RPMI8226 (cell line): ENCODE measurements around the gene SLC22A16.
"Not testable (repeated sequence)": the region's sequence is repeated elsewhere in the genome, so short reads cannot be mapped to it uniquely, and the experiment has no call there.

Experiments used
- DNase-seq: peaks from one replicate; pipeline ENCODE4 v3.0.0-alpha.2; 2015

The SLC22A16 gene, protein sequence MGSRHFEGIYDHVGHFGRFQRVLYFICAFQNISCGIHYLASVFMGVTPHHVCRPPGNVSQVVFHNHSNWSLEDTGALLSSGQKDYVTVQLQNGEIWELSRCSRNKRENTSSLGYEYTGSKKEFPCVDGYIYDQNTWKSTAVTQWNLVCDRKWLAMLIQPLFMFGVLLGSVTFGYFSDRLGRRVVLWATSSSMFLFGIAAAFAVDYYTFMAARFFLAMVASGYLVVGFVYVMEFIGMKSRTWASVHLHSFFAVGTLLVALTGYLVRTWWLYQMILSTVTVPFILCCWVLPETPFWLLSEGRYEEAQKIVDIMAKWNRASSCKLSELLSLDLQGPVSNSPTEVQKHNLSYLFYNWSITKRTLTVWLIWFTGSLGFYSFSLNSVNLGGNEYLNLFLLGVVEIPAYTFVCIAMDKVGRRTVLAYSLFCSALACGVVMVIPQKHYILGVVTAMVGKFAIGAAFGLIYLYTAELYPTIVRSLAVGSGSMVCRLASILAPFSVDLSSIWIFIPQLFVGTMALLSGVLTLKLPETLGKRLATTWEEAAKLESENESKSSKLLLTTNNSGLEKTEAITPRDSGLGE

DNA sequence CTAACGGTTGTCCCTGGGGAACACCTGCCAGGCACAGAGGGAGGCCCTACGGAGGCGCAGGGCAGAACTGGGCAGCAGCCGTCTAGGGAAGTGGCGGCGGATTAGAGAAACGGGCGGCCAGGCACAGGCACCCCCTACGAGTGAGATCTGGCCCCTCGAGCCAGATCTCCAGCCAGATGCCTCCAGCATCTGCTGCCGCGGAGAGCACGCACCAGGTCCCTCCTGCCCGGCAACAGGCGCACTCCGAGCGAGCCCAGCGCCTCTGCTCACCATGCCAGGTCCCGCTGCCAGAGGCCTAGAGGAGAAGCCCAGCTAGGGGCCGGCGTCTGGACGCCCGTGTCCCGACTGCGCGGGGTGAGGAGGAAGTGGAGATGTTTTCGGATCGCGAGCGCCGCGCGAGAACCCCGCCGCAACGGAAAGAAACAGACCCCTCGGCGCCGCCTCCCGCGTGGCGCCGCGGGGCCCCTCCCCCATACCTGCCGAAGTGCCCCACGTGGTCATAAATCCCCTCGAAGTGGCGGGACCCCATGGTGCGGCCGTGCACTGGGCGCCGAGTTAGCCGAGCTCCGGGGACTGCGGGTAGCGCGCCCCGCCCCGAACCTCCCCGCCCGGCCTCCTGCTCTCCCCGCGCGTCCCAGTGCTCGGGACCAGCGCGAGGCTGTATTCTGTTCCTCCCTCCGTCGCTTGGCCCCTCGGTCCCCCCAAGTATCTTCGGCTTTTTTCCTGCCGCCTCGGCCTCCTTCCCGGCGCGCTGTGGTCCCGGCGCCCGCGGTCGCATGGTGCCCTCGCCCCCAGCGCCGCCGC, at the start of gene SLC22A16:
Gene SLC22A16 (minus strand): TSS at position 568 of the 804 bp plus-strand sequence. CDS start 39 bp downstream, at position 529.
- no peak for DNase-seq

GRCh38 chr6:110525001-110525400, 48.6 kb upstream of the SLC22A16 start:
- DNase-seq: no peak

- no peak for DNase-seq
These were observed 47.9 kb upstream of the SLC22A16 start for GRCh38 chr6:110524305-110524704.

GRCh38 chr6:110523451-110524021, 47.1 kb upstream of the SLC22A16 start:
- no peak for DNase-seq

DNA sequence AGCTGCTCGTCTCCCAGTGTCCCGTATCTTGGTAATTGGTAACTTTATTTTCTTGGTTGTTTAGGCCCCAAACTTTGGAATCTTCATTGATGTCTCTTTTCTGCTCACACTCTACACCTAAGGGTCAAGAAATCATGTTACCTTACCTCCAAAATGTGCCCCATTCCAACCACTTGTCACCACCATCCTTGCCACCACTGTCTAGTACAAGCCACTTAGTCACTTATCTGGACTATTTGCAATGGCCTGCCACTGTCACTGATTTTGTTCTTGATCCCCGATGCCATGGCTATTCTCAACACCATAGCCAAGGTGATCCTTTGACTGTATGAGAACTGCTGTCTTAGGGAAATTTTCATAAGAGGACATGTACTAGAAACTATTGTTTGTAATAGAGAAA, 46.0 kb upstream of the SLC22A16 start:
- no peak for DNase-seq

DNA sequence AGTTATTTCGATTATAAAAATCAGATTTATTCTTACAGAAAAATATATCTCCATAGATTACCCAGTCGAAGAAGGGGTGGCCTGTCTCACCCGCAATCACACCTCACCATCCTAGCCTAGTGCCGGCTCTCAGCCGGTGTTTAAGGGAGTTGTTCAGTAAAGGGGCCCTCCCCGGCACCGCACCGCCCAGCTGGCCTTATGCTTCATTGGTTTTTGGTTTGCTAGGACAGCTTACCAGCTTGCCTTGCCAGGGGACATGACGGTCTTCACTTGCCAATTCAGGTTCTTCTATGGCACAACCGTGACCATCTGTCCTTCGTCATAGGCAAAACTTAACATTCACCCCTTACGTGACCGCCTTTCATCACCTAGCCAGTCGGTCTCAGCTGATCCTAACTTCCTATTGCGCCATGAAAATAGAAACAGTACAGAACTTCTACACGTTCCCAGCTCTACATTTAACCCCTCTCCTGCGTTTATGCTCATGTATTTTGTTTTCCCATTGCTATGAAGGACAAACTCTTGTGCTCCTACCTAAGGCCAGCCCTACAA, 44.7 kb upstream of the SLC22A16 start:
- DNase-seq: no peak

DNA sequence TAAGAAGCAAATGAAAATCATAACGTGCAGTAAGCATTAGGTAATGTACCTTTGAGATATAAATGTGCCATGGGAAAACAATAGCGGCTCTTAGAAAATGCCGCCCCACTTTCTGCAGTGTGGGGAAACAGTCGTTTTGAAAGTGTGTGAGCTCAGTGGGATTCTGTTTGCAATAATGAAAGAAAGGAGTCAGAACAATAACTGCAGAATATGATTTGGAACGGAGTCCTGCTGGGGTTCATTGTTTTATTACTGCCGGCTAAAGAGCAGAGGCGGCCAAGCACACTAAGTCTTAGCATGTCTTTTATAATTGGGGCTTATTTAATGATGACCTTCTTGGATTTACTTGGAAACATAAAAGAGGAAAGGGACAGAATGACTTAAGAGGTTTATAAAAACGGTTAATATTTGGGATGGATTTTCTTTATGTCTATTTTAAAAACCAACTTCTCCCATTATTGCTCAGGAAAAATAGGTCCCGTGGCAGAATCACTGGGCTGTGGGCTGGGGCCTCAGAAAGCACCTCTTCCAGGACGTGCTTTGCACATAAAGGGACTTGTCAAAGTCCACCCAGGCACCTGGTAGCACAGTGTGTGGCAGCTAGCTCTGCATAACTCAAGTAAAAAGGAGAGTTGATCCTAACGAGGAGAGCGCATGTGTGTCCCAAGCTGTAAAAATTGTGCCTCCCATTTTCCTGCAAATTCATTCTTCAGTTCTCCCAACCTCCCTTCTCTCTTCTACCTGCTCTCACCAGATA, 44.0 kb upstream of the SLC22A16 start:
- no peak for DNase-seq

DNA sequence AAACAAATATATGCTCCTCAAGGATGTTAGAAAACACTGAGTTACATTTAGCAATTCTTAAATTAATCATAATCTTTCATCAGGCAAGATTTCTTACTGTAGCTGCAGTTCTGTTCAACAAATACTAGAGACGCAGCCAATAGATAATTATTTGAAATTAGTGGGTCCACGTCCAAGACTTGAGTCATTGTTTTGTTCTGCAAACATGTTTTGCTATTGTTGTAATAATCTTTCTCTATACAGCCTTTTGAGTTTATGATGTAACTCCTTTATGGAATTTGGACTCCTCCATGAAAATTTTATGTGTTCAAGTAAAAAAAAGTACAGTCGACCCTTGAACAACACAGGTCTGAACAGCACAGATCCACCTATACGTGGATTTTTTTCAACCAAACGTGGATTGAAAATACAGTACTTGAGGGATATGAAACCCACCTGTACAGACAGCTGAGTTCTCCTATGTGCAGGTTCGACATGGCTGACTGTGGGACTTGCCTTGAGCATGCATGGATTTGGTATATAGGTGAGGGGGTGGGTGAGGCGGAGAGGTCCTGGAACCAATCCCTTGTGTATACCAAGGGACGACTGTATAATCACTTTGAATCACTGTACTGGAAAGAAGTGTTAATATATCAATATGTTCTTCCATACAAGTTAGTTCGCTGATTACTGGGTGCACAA, 41.3 kb upstream of the SLC22A16 start:
- no peak for DNase-seq

DNA sequence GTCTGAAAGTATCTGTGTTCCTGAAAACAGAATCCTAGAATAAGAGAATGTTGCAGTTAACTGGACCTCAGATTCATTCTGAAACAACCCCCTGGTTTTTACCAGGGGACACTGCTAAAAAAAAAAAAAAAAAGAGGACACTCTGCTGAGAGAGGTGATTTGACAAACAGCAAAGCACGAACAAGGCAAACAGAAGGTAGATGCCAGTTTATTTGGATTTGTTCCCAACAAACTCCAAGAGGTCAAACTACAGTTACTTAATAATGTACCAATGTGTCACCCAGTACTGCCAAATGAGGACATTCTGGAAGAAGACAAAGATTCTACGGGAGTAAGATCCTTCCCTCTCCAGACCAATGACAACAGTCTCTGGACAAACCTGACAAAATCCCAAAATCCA, 40.6 kb upstream of the SLC22A16 start:
- no peak for DNase-seq

DNA sequence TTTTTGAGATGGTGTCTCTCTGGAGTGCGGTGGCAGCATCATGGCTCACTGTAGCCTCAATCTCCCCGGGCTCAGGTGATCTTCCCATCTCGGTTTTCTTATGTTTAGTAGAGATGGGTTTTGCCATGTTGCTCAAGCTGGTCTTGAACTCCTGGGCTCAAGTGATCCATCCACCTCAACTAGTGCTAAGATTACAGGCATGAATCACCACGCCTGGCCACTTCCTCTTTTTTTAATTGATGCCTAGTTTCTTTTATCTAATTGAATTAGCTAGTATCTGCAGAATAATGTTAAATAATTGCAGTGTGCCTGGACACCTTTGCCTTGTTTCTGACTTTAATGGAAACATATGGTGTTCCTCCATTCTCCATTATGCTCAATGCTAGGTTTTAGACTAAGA, 38.4 kb upstream of the SLC22A16 start:
- no peak for DNase-seq

DNA sequence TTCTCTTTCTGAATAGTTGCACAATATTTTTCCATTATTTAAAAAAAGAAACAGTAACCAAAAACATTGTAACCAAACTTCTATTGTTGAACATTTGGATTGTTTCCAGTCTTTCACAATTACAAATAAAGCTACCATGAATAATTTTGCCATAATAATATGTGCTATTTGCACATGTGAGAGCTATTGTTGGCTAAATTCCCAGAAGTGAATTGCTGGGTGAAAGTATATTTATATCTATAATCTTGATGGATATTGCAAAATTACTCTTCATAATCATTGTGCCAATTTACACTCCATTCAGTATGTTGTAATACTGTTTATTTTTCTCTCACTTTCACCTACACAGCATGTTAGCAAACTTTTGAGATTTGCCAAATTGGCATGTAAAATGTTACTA, 36.6 kb upstream of the SLC22A16 start:
- no peak for DNase-seq

DNA sequence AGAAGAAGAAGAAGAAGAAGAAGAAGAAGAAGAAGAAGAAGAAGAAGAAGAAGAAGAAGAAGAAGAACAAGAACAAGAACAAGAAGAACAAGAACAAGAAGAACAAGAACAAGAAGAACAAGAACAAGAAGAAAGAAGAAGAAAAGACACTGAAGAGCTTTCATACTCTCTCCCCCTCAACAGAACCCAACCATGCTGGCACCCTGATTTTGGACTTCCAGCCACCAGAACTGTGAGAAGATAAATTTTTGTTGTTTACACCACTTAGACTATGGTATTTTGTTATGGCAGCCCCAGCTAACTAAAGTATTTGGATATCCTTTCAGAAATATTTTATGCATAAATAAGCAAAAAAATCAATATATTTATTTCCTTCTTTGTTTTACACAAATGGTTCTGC, 36.1 kb upstream of the SLC22A16 start:
- not testable (repeated sequence) for DNase-seq

DNA sequence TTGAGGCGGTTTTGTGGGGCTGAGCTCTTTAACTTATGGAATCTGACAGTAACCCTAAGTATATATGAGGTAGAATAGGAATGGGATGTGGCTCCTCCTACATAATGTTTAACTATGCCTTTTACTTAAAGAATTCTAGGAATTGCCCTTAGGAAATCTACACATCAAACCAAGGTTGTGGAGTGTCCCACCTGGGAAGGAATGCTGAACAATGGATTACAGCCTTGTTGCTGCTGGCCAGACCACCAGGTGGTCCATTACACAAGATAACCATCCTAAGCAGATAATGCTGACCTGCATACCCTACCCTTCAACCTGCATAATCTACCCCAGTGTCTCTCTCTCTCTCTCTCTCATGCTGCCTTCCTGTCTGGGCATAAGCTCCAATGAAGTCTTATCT, 35.0 kb upstream of the SLC22A16 start:
- no peak for DNase-seq

GRCh38 chr6:110509617-110510241, 33.3 kb upstream of the SLC22A16 start:
- no peak for DNase-seq

GRCh38 chr6:110504891-110505290, 28.5 kb upstream of the SLC22A16 start:
- DNase-seq: not testable (repeated sequence)

- DNase-seq: no peak
These were observed 19.5 kb upstream of the SLC22A16 start for GRCh38 chr6:110495949-110496348.

GRCh38 chr6:110493253-110493800, 16.9 kb upstream of the SLC22A16 start:
- no peak for DNase-seq

DNA sequence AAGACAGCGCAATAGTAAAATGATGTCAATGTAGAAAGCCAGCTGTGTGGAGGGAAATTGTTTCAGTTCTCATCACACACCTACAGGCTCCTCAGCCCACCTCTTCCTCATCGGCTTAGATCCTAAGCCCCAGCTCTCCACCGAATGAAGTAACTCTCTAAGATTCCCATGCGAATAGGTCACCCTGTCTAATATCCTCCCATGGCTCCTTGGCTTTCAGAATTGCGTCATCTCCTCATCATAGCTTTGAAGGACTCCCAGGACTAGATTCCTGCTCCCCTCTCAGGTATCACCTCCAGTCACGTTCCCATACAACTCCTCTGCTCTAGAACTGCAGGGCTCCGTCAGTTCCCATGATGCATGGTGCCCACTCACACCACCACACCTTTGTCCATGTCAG, 16.2 kb upstream of the SLC22A16 start:
- DNase-seq: no peak

DNA sequence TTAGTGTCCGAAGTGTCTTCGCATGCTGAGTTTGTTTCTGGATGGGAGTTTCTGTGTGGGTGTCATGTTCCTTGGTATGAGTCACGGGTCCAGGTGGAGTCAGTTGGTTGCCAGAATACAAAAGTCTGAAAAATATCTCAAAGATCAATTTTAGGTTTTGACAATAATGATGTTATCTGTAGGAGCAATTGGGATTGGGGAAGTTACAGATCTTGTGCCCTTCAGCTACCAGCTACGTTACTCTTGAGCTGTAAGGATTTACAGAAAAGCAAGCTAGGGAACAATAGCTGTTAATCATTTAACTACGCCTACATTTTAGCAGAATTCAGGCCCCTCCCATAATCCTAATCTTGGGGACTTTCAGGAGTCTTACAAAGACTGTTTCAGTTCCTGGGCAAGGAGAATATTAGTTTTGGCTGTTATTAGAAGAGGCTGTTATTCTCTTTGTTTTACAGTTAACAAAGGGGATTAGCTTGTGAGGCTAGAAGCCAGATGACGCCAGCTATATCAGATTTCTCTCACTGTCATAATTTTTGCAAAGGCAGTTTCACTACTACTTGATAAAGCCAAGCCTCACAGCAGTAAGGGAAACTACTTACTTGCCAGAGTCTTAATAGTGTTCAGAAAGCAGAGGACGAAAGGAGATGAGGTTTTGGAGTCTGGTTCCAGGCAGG, 15.4 kb upstream of the SLC22A16 start:
- no peak for DNase-seq

- no peak for DNase-seq
These were observed 14.9 kb upstream of the SLC22A16 start for GRCh38 chr6:110491299-110491643.
